NCI-H187 treated with DMSO at 0.1 percent for 48 hours (cell line): ENCODE measurements around the gene TSPAN5.

Experiments
- DNase-seq: peaks from one replicate; lab custom pipeline; 2025; lab: John Stamatoyannopoulos, UW

TSPAN5 gene

GRCh38 chr4:98643755-98644154 is 14.7 kb downstream of the TSPAN5 start:
- DNase-seq = no peak

GRCh38 chr4:98642991-98643426 is 15.4 kb downstream of the TSPAN5 start:
- DNase-seq = no peak

GRCh38 chr4:98641906-98642668 is 16.3 kb downstream of the TSPAN5 start:
- no peak for DNase-seq

- DNase-seq = no peak
Observed at GRCh38 chr4:98641376-98641775, 17.0 kb downstream of the TSPAN5 start.

- no peak for DNase-seq
Observed at GRCh38 chr4:98639523-98639922, 18.9 kb downstream of the TSPAN5 start.

GRCh38 chr4:98639108-98639507 is 19.3 kb downstream of the TSPAN5 start:
- DNase-seq = no peak

- DNase-seq = no peak
Observed at GRCh38 chr4:98638661-98639060, 19.8 kb downstream of the TSPAN5 start.

- DNase-seq = no peak
Observed at GRCh38 chr4:98634061-98634460, 24.4 kb downstream of the TSPAN5 start.

- no peak for DNase-seq
Observed at GRCh38 chr4:98633159-98633558, 25.3 kb downstream of the TSPAN5 start.

GRCh38 chr4:98632258-98632657 is 26.2 kb downstream of the TSPAN5 start:
- no peak for DNase-seq

GRCh38 chr4:98631506-98631905 is 26.9 kb downstream of the TSPAN5 start:
- DNase-seq = no peak

GRCh38 chr4:98630737-98631454 is 27.5 kb downstream of the TSPAN5 start:
- no peak for DNase-seq

- no peak for DNase-seq
Observed at GRCh38 chr4:98627531-98628257, 30.7 kb downstream of the TSPAN5 start.

- DNase-seq = no peak
Observed at GRCh38 chr4:98626350-98626749, 32.1 kb downstream of the TSPAN5 start.

- no peak for DNase-seq
Observed at GRCh38 chr4:98625920-98626319, 32.5 kb downstream of the TSPAN5 start.

- DNase-seq = no peak
Observed at GRCh38 chr4:98625399-98625798, 33.0 kb downstream of the TSPAN5 start.

GRCh38 chr4:98624642-98625041 is 33.8 kb downstream of the TSPAN5 start:
- no peak for DNase-seq

GRCh38 chr4:98624144-98624543 is 34.3 kb downstream of the TSPAN5 start:
- no peak for DNase-seq

- no peak for DNase-seq
Observed at GRCh38 chr4:98623126-98623802, 35.1 kb downstream of the TSPAN5 start.

GRCh38 chr4:98620087-98620784 is 38.2 kb downstream of the TSPAN5 start:
- no peak for DNase-seq

GRCh38 chr4:98619180-98619579 is 39.2 kb downstream of the TSPAN5 start:
- DNase-seq = no peak

GRCh38 chr4:98618680-98619079 is 39.7 kb downstream of the TSPAN5 start:
- no peak for DNase-seq
